Stimulated activated CD8-positive, alpha-beta memory T cell treated with anti-CD3 and anti-CD28 coated beads, Interleukin-12 subunit alpha, Interleukin-12 subunit beta, amount 100 ng/mL, for 24 hours (primary cell): ENCODE data around the gene NBPF6.
"Not testable (repeated sequence)": the region's sequence is repeated elsewhere in the genome, so short reads cannot be mapped to it uniquely, and the experiment has no call there.

Source experiments
- DNase-seq: peaks from one replicate; pipeline ENCODE4 v3.0.0-alpha.2; 2020; ENCODE audit errors: extremely low read depth

NBPF6 gene

DNA sequence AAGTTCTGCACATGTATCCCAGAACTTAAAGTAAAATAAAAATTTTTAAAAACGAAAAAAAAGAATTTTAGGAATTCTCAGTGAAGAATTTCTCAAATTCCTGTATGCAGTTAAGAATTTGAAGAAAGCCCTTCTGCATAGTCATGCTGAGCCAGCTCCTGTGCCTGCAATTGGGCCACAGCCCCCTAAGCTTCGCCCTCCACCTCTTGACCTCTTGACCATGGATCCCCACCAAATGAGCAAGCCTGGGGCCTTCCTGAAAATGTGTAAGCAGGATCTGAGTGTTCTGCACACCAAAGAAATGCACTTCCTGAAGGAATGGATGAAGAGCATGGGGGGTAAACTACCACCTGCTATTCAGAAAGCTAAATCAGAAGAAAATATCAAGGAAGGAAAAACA is 52.0 kb downstream of the NBPF6 start:
- no peak for DNase-seq

GRCh38 chr1:108502624-108503023 is 52.5 kb downstream of the NBPF6 start:
- no peak for DNase-seq

DNA sequence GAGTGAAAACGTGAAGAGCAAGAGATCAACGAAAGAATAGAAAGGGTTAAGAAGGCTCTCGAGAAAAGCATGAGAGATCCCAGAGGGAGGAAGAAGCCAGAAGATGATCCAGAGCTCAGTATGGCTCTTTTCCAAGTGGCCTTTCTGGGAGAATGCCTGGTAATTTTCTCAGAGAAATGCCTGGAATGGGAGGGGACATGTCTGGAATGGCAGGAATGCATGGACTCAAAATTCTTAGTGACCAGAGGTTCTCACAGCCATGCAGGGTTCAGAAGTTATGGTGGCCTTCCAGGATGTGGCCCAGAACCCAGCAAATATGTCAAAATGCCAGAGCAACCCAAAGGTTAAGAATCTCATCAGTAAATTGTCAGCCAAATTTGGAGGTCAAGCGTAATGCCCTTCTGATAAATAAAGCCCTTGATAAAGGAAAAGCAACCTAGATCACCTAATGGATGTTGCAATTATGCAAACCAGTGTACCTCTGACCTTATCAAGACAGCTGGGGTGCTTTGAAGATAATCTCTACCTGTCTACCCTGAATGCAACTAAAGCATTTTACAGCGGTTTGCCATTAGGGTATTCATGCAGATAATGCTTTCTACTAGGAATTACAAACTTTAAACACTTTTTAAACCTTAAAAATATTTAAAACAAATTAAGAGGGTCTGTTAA is 53.1 kb downstream of the NBPF6 start:
- no peak for DNase-seq

- DNase-seq: no peak
Observed at GRCh38 chr1:108504447-108504846, 54.3 kb downstream of the NBPF6 start.

GRCh38 chr1:108505763-108506070 is 55.6 kb downstream of the NBPF6 start:
- no peak for DNase-seq

DNA sequence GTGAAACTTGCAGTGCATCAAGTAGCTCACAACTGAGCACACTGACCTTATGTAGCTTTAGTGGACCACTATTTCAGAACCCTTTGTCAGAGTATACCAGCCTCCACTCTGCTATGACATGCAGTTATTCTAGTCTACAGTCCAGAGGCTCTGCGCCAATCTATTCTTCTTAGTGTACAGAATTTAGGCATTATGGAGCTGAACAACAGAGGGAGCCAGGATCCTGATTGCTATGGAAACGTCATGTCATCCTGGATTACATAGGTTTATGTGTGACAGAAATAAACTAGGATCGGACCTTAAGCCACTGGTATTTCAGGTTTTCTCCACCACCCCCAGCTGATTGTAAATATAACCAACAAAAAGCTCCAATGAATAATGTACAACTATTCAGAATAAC is 61.6 kb downstream of the NBPF6 start:
- DNase-seq: no peak

- DNase-seq: no peak
Observed at GRCh38 chr1:108512239-108513043, 62.3 kb downstream of the NBPF6 start.

GRCh38 chr1:108513044-108513415 is 62.9 kb downstream of the NBPF6 start:
- DNase-seq: no peak

GRCh38 chr1:108513914-108514313 is 63.8 kb downstream of the NBPF6 start:
- DNase-seq: not testable (repeated sequence)

DNA sequence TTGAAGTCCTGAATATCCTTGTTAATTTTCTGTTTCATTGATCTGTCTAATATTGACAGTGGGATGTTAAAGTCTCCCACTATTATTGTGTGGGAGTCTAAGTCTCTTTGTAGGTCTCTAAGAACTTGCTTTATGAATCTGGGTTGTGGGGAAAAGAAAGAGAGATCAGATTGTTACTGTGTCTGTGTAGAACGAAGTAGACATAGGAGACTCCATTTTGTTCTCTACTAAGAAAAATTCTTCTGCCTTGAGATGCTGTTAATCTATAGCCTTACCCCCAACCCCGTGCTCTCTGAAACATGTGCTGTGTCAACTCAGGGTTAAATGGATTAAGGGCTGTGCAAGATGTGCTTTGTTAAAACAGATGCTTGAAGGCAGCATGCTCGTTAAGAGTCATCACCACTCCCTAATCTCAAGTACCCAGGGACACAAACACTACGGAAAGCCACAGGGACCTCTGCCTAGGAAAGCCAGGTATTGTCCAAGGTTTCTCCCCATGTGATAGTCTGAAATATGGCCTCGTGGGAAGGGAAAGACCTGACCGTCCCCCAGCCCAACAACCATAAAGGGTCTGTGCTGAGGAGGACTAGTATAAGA is 67.3 kb downstream of the NBPF6 start:
- not testable (repeated sequence) for DNase-seq
